ENCODE measurements around the gene ZNF682.
A peak's percentile ranks its signal among the peaks of the same experiment; 100 is the strongest.
"Not testable (repeated sequence)": the region's sequence is repeated elsewhere in the genome, so short reads cannot be mapped to it uniquely, and the experiment has no call there.

Gene ZNF682

DNA sequence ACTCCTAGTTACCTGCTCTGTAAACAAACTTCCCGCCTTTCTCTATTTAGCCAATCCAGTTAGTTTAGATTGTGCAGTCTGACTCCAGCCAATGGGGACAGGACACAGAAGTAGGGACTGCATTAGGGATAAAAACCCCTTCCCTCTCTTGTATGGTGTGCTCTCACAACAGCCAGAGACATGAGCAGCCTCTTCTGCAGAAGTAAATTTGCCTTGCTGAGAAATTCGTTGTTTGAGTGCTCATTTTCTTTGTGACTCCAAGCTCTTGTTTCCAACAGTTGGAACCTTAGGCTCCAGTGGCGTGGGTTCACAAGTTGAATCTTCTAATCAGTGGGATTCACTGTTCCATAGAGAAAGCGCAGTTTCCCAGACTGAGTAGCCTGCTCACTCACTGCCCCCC lies 72.4 kb downstream of the ZNF682 start:
- DNase-seq, result no peak

DNA sequence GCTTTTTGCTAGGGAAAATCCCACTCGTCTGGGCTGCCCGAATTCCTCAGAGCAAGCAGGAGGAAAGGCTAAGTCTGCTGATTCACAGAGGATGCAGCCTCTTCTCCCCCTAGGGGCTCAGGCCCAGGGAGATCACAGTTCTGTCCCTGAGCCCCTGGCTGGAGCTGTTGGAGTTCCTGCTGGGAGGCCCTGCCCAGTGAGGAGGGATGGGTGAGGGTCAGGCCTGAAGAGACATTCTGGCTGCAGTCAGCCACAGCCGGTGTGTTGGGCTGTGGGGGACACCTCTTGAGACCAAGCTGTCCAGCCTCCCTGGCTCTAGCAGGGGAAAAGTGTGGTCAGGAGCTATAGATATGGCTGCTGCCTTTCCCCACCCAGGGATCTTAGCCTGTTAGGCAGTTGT lies 73.2 kb downstream of the ZNF682 start:
- DNase-seq, result not testable (repeated sequence)

DNA sequence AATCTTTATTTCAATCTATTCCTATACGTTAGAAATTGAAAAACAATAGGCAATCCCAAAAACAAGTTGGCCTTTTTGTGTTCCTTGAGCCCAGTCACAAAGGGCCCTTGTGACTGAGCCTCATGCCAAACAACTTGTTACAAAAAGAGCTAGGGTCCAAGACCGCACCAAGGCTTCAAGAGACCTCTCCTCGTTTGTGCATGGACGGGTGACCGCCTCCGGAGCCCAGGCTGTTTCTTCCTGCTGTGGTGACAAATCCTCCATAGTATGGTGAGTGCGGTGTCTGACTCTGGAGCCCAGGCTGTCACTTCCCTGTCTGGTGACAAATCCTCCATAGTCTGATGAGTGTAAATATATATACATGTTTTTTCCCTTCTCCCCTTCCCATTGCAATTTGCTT lies 74.9 kb downstream of the ZNF682 start:
- no peak for DNase-seq

DNA sequence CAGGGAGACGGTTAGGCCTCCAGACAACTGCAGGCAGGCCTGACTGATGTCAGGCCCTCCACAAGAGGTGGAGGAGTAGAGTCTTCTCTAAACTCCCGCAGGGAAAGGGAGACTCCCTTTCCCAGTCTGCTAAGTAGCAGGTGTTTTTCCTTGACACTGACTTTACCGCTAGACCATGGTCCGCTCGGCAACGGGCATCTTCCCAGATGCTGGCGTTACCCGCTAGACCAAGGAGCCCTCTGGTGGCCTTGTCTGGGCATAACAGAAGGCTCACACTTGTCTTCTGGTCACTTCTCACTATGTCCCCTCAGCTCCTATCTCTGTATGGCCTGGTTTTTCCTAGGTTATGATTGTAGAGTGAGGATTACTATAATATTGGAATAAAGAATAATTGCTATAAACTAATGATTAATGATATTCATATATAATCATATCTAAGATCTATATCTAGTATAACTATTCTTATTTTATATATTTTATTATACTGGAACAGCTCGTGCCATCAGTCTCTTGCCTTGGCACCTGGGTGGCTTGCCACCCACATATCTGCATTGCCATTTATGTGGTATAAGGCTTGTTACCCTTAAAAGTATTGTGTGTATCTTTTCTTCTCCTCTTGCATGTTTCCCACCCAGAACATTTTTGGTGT lies 80.0 kb downstream of the ZNF682 start:
- DNase-seq, result peak; percentile 4 to 66

DNA sequence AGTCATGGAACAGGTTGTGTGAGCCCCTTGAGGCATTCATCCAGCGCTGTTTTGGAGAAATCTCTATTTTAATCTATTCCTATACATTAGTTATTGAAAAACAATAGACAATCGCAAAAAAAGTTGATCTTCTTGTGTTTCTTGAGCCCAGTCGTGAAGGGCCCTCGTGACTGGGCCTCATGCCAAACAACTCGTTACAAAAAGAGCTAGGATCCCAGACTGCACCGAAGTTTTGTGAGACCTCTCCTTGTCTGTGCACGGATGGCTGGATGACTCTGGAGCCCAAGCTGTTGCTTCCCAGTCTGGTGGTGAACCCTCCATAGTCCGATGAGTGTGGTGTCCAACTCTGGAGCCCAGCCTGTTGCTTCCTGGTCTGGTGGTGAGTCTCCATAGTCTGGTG lies 81.5 kb downstream of the ZNF682 start:
- not testable (repeated sequence) for DNase-seq

DNA sequence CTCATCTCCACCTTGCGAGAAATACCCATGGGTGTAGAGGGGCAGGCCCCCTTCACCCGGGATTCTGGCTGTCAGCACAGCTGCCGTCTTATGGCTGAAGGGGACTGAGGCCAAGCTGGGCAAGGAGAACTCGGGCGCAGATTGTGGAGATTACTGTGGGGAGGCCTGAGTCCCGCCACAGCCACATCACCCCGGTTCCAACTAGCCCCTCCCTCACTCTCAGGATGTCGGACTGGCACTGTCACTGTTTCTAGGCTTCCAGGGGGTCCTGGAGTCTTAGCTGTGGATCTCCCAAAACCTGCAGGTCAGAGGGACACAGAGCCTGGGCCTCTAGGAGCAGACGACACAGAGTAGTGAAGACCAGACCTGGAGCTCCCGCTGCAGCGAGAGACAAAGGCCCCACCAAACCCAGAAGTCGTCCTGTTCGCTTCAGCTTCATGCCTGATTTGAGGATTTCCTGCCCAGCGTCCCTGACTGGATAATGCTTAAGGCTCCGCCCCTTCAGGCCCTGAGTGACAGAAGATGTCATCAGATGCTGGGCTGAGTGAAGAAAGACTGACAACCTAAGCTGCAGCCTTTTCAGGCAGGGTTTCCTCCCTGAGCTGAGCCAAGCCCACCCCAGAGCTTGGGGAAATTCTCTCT lies 82.8 kb downstream of the ZNF682 start:
- DNase-seq, result no peak

DNA sequence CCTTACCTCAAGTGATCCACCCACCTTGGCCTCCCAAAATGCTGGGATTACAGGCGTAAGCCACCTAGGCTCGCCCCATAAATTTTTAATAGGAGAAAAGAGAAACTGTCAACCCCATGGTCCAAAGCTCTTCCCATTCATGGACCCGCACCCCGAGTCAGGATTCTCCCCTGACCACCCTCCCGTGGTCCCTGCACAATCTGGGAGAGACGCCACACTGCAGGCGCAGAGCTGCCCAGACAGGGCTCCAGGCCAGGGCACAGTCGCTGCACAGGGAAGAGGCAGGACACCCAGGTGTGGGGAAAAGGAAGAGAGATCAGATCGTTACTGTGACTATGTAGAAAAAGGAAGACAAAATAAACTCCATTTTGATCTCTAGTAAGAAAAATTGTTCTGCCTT lies 84.1 kb downstream of the ZNF682 start:
- DNase-seq, result no peak
